HG02943 (cell line): Measurements from ENCODE around the gene KLK11.

Experiments used
- ATAC-seq: cut with Tn5 transposase; IDR thresholded peaks from one replicate; pipeline ENCODE4 v1.9.1; 2021; ENCODE audit warnings: mild to moderate bottlenecking, low read depth, moderate library complexity; ENCODE audit not compliant: unreplicated experiment

The KLK11 gene, protein sequence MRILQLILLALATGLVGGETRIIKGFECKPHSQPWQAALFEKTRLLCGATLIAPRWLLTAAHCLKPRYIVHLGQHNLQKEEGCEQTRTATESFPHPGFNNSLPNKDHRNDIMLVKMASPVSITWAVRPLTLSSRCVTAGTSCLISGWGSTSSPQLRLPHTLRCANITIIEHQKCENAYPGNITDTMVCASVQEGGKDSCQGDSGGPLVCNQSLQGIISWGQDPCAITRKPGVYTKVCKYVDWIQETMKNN

GRCh38 chr19:51026554-51026831 is at the start of gene KLK11:
Gene KLK11, minus strand, starts transcription at chr19:51026616. Its CDS starts 985 bp downstream, at chr19:51025631.
- ATAC-seq = no peak

DNA sequence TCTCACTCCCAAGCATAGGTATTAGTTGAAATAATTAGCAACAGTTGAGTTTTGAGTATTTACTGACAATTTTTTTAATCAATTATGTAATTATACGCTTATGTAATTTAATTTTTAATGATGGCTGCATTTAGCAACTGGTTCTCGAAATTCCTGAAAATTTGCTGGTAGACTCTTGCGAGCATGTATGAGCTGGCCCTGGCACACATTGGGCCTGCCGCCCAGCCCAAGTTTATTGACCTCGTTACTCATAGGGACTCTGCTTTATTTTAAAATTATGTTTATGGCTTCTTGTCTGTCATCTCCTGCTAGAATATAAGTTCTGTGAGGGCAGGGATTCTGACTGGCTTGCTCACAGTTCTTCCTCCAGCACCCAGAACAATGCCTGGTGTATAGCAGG is 49.6 kb upstream of the KLK11 start:
- ATAC-seq = no peak

DNA sequence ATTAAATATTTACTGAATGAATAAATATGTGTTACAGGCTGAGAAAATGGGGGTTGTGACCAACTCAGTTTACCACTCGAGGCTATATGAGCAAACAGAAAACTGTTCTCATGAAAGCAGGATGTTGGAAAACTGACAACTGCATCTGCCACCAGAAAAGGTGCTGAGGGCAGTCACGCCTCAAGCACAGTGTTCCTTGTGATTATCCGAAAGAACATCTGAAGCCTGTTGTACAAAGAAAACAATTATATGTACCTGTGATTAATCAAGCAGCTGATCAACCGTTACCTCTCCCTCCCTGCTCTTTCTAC is 44.6 kb upstream of the KLK11 start:
- no peak for ATAC-seq

GRCh38 chr19:51070334-51071094 is 44.1 kb upstream of the KLK11 start:
- ATAC-seq = no peak

DNA sequence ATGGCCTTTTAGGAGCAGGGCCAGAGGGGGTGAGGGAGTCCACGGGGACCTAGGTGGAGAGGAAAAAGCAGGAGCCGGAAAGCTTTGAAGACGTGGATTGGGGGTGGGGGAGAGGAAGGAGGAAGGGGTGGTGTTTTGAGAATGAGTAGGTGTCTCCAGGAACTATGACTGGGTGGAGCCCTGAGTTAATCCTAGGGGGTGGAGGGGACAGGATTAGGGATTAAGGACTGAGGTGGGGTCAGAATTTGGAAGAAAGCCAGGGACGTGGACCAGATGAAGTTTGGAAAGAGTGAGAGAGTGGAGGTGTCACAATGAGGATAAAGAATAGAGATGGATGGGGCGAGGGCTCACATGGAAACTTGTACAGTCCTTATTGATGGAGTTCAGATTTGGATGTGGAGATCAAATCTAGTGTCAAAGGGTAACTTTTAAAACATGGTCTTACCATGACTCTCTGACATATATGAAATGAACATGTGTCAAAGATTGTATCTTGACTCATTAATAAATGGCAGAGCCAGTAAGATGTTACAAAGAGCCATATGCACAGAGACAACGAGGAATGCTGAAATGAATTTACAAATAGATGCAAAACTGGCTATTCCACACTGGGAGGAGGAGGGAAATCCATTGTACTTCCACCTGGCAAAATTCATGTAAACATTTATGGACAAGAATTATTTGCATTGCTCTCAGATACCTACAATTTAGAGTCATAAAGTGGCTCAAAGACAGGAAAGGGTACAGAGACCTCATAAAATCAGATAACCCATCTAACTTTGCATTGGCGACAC is 40.2 kb upstream of the KLK11 start:
- no peak for ATAC-seq

GRCh38 chr19:51065221-51065960 is 39.0 kb upstream of the KLK11 start:
- no peak for ATAC-seq

DNA sequence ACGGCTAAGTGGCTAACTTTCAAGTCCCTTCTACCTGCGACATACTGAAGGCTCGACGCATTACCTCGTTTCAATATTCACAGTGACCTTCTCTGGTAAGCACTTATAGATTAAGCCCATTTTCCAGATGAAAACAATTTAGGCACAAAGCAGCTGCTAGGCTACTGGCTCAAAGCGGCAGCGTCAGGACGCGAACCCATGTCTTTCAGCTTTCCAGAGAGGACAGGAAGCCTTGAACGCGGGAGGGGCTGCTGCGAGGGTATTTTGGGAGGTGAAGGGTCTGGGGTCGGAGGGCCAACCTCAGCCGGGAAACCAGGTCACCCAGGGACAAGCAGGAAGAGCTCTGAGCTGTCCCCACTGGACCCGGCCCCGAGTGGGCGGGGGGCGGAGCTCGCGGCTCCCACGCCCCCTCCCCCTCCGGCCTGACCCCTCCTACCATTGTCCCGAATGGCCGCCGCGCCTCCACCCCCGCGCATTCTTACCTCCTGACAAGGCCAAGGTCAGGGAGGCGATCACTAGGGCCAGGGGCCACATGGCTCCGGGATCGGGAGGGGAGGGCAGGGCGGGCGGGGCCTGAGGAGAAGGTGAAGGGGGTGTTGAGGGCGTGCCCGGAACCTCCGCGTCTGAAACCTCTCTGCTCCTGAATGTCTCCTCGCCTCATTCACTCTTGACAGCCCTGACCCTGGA is 38.3 kb upstream of the KLK11 start, which contains the start of gene KLK13:
KLK13 (minus strand) TSS at position 559 of the 687 bp plus-strand sequence; CDS start at position 534, 25 bp downstream.
- ATAC-seq = no peak

DNA sequence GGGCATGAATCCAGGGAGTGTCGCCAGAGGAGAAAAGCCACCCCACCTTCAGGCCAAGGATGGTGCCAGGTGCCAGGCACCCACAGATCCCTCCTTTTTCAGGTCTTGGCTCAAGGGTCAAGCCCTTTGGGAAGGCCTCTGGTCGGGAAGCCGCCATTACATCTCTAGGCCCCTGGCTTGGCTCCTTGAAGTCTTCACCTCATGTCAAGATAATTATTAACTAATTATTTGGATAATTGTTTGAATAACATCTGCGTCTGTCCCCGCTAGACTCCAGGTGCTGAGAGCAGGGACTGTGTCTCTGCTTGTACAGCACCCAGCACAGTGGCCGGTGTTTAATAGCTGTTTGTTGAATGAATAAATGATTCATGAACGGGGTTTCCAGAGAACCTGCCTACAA is 37.2 kb upstream of the KLK11 start:
- no peak for ATAC-seq

- ATAC-seq = no peak
Observed at GRCh38 chr19:51060973-51061372, 34.6 kb upstream of the KLK11 start.

GRCh38 chr19:51060336-51060735 is 33.9 kb upstream of the KLK11 start:
- ATAC-seq = no peak

DNA sequence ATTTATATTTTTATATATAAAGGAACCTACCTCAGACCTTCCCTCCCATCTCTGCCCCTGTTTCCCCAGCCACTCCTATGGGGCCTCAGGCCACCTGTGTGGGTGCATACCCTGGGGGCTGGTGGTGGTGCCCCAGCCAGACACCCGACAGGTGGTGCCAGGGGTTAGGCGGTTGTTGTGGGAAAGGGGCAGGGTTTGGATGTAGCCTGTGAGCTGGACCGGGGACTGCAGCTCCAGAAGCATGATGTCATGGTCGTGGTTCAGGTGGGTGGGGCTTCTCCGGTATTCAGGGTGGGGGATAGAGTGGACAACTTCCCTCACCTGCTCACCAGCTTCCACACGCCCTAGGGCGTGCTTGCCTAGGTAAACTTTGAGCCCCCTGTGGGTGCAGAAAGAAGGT is 33.3 kb upstream of the KLK11 start:
- no peak for ATAC-seq

DNA sequence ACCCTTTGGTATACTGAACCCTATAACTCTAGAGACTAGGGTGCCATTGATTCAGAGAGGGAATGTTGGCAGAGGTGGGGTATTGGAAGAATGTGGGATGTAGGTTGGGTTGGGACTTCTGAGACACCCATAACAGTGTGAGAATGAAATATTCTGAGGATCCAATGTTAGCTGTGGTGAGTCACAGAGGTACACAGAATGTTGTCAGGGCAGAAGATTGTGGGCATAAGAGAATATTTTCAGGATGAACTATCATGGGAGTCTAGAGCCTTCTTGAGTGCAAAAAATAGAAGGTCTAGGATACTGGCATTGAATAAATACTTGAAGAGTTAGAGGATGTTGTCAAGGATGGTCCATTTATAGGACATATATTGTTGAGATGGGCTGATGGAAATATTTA is 29.4 kb upstream of the KLK11 start:
- no peak for ATAC-seq

GRCh38 chr19:51047031-51047335 is 20.6 kb upstream of the KLK11 start:
- ATAC-seq = no peak

DNA sequence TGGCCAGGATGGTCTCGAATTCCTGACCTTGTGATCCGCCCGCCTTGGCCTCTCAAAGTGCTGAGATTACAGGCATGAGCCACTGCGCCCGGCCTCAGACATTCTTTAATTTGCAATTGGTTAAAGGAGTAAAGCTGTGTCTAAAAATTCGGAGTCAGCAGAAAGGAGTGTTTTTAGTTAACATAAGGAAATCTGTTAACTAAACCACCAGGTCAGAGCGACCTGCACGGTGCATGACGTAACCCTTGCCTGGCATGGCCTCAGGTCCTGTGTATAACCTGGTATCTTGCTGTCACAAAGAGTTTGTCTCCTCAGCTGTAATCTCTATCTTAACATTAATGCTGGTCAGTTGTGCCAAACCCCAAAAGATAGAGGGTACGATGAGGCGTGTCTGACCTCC is 17.9 kb upstream of the KLK11 start:
- ATAC-seq = no peak

GRCh38 chr19:51043497-51043896 is 17.1 kb upstream of the KLK11 start:
- ATAC-seq = no peak

DNA sequence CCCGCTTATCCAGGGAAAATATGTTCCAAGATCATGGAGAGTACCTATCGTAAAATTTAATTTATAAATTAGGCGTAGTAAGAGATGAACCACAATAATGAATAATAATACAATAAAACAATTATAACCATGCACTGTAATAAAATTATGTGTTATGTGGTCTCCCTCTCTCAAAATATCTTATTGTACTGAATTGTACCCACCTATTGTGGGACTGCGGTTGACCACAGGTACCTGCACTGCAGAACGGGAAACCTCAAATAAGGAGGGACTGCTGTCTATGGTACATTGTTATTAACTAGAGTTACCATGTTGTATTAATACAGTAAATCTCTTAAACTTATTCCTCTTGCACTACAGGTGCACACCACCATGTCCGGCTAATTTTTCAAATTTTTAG is 13.7 kb upstream of the KLK11 start:
- ATAC-seq = no peak

- ATAC-seq = no peak
Observed at GRCh38 chr19:51036519-51036918, 10.1 kb upstream of the KLK11 start.

GRCh38 chr19:51034704-51035103 is 8.3 kb upstream of the KLK11 start, which contains the start of gene KLK12:
Gene KLK12, minus strand, starts transcription at chr19:51035002. Its CDS starts 381 bp downstream, at chr19:51034621.
- no peak for ATAC-seq

DNA sequence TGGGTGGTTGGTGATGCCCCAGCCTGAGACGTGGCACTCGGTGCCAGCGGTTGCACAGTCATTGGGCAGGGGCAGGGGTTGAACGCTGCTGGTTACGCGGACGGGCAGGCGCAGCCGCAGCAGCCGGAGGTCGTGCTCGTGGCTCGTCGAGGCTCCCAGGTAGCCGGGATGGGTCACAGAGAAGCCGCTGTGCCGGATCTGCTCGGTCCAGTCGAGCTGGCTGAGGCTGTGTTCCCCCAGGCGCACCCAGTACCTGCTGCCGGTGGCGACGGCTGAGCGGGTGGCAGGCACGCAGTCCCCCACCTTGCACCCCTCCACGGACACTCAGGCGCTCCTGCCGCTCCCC is 5.4 kb upstream of the KLK11 start:
- no peak for ATAC-seq

DNA sequence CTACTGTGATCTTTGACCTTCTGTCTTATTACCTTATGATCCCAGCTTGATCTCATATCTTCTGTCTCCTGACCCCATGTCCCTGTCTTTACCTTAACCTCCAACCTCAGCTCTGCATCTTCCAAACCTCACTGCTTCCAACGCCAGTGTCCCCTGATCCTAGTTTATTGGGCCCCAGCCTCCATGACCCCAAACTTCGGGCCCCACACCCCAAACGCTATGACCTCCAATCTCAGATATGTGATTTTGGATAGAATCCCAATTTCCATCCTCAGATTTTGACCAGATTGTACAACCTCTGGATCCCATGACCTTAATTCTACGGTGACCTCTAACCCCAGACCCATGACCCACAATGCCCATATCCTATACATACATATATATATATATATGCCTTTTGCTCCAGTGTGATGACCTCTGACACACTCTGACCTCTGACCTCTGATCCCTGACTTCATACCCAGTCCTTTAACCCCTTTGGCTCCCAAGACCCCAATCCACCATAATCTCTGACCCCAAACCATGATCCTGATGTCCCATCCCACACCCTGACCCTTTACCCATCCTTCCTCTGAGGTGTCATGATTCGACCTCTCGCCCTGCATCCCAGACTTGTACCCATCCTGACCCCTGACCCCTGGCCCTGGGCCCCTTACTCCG is 4.9 kb upstream of the KLK11 start:
- no peak for ATAC-seq
